ENCODE data around the gene LRRC8E. TPM values are rescaled to one million over a fixed set of nuclear protein-coding genes. Genes with fewer than 3 reads are reported as not detected.
A peak's percentile ranks its signal among the peaks of the same experiment; 100 is the strongest.

Gene LRRC8E
- total and polyA plus RNA-seq, 2 experiments from 2014 or later: 3.3 to 4.5 TPM

DNA sequence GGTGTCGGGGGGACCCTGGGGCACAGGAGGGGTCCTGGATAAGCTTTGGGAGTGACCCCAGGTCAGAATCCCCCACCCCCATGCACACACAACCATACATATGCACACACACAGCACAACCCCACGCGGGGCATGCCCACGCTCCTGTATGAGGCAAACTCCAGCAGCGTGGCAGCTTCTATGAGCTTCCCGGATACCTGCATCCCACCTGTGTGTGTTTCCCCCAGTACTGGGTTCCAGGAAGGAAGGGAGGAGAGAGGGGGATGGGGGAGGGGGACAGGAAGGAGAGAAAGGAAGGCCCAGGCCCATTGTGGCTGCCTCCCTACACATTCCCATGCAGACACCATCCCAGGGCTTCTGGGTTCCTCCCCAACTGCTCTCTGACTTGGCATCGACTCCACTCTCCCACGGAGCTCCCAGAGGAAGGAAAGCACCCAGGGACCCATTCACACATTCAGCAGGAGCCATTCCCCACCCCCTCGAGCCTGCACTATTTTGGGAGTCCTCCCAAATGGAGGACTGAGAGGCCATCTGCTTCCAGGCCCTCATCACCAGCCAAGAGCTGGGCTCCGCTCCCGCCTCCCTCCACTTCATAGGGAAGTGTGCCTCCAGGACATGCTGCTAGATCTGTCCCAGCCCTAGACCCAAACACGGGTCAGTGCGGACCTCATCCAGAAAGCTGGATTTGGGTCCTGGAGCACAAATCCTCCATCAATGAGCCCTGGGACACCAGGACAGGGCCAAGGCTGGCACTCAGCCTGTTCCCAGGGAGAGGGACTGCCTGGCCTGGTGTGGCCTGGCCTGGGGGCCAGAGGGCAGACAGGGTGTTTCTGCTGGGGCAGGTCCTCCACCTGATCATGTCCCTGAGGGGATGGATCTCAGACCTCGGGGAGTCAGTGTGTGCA lies 27.3 kb upstream of the LRRC8E start:
- Histone ChIP-seq H3K4me1 (ENCODE audit: insufficient read depth) (peaks cover 6% of the 10 kb centered on the region), H3K36me3 (replicated peaks; ENCODE audit: insufficient read depth, low read depth) (no peaks in the 10 kb centered on the region), H3K27ac (no peak overlapping the region), H3K4me3 (no peak overlapping the region), H3K9me2 (replicated peaks; ENCODE audit: insufficient read depth) (no peaks in the 10 kb centered on the region), H3K27me3 (peaks cover 10% of the 10 kb centered on the region), H3K9me3 (ENCODE audit: low read depth) (no peaks in the 10 kb centered on the region), H3K4me2 (no peak overlapping the region), H3K79me2 (no peaks in the 10 kb centered on the region), H4K20me1 (ENCODE audit: insufficient read depth, poor library complexity, severe bottlenecking) (no peaks in the 10 kb centered on the region), H2AFZ (no peak overlapping the region)
- DNase-seq (ENCODE audit: low spot score): no peak
- 84% methylated on average over 14 of the region's 14 CpGs for WGBS (ENCODE audit: low lambda C conversion rate, missing lambda C conversion rate)
- TF ChIP-seq EZH2 (IDR thresholded peaks at IDR 0.05; ENCODE audit: borderline replicate concordance) (no peak), EZH2phosphoT487 (IDR thresholded peaks at IDR 0.05; ENCODE audit: low read depth, severe bottlenecking, unreplicated experiment) (no peak)
- TF ChIP-seq, protein P1, sequence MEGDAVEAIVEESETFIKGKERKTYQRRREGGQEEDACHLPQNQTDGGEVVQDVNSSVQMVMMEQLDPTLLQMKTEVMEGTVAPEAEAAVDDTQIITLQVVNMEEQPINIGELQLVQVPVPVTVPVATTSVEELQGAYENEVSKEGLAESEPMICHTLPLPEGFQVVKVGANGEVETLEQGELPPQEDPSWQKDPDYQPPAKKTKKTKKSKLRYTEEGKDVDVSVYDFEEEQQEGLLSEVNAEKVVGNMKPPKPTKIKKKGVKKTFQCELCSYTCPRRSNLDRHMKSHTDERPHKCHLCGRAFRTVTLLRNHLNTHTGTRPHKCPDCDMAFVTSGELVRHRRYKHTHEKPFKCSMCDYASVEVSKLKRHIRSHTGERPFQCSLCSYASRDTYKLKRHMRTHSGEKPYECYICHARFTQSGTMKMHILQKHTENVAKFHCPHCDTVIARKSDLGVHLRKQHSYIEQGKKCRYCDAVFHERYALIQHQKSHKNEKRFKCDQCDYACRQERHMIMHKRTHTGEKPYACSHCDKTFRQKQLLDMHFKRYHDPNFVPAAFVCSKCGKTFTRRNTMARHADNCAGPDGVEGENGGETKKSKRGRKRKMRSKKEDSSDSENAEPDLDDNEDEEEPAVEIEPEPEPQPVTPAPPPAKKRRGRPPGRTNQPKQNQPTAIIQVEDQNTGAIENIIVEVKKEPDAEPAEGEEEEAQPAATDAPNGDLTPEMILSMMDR (IDR thresholded peaks at IDR 0.05; ENCODE audit: poor library complexity): no peak

DNA sequence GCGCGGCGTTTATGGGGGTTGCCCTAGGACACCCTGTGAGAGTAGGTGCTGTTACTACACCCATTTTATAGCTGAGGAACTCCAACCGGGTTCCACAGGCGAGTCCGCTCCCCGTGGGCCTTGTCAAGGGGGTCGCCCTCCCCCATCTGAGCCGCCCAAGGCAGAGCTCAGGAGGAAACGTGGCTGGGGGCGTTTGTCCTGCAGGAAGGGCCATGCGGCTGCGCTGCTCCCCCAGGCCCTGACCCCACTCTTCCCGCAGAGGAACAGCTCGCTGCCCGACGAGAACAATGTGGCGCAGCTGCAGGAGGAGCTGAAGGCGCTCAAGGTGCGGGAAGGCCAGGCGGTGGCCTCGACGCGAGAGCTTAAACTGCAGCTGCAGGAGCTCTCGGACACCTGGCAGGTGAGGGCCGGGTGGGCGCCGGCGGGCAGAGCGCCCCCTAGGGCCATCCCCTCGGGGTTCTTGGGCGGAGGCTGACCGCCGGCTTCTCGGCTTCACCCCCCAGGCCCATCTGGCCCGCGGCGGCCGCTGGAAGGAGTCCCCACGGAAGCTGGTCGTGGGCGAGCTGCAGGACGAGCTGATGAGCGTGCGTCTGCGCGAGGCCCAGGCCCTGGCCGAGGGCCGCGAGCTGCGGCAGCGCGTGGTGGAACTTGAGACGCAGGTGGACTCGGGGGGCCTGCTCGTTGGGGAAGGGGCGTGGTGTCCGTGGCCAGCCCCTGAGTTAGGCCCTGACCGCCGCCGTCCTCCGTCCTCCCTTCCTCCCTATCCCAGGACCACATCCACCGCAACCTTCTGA lies 26.5 kb upstream of the LRRC8E start:
- no peak overlapping the region for H3K27ac ChIP-seq

DNA sequence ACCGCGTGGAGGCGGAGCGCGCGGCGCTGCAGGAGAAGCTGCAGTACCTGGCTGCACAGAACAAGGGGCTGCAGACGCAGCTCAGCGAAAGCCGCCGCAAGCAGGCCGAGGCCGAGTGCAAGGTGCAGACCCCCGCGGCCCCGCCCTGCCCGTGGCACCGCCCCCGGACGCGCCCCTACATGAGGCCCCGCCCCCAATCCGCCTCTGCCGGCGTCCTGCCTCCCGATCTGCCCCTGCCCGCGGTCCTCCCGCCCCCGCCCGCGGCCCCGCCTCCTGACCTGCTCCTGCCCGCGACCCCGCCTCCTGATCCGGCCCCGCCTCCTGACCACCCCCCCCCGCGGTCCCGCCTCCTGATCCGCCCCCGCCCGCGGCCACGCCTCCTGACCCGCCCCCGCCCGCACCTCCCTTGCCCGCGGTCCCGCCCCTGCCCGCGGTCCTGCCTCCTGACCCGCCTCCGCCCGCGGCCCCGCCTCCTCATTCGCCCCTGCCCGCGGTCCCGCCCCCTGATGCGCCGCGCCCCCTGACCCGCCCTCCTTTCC lies 25.8 kb upstream of the LRRC8E start:
- DNase-seq (ENCODE audit: low spot score): peak; percentile 93
- H2AFZ ChIP-seq: no peak overlapping the region
- no peaks in the 10 kb centered on the region for H4K20me1 ChIP-seq (ENCODE audit: insufficient read depth, poor library complexity, severe bottlenecking)
- no peak overlapping the region for H3K27ac ChIP-seq
- peaks cover 10% of the 10 kb centered on the region for H3K27me3 ChIP-seq
- no peaks in the 10 kb centered on the region for H3K36me3 ChIP-seq (replicated peaks; ENCODE audit: insufficient read depth, low read depth)
- H3K79me2 ChIP-seq: no peaks in the 10 kb centered on the region
- TF ChIP-seq EZH2 (IDR thresholded peaks at IDR 0.05; ENCODE audit: borderline replicate concordance): no peak
- H3K4me3 ChIP-seq: no peak overlapping the region
- peaks cover 6% of the 10 kb centered on the region for H3K4me1 ChIP-seq (ENCODE audit: insufficient read depth)
- WGBS (ENCODE audit: low lambda C conversion rate, missing lambda C conversion rate): under 1% methylated on average over 17 of the region's 67 CpGs
- no peaks in the 10 kb centered on the region for H3K9me3 ChIP-seq (ENCODE audit: low read depth)
- H3K9me2 ChIP-seq (replicated peaks; ENCODE audit: insufficient read depth): no peaks in the 10 kb centered on the region
- H3K4me2 ChIP-seq: peak overlapping the region; percentile 90

More for the DNA sequence above, 26.5 kb upstream of the LRRC8E start:
- Histone ChIP-seq H3K36me3 (replicated peaks; ENCODE audit: insufficient read depth, low read depth) (no peaks in the 10 kb centered on the region), H3K9me3 (ENCODE audit: low read depth) (no peaks in the 10 kb centered on the region), H4K20me1 (ENCODE audit: insufficient read depth, poor library complexity, severe bottlenecking) (no peaks in the 10 kb centered on the region), H3K9me2 (replicated peaks; ENCODE audit: insufficient read depth) (no peaks in the 10 kb centered on the region), H3K4me1 (ENCODE audit: insufficient read depth) (peaks cover 6% of the 10 kb centered on the region), H3K79me2 (no peaks in the 10 kb centered on the region), H2AFZ (no peak overlapping the region), H3K4me3 (no peak overlapping the region), H3K27me3 (peaks cover 10% of the 10 kb centered on the region), H3K4me2 (peak overlapping the region; percentile 90)
- TF ChIP-seq, protein P1 (IDR thresholded peaks at IDR 0.05; ENCODE audit: poor library complexity): no peak
- no peak for TF ChIP-seq EZH2 (IDR thresholded peaks at IDR 0.05; ENCODE audit: borderline replicate concordance)
- no peak for TF ChIP-seq EZH2phosphoT487 (IDR thresholded peaks at IDR 0.05; ENCODE audit: low read depth, severe bottlenecking, unreplicated experiment)
- no peak for DNase-seq (ENCODE audit: low spot score)
- 31% methylated on average over 56 of the region's 63 CpGs for WGBS (ENCODE audit: low lambda C conversion rate, missing lambda C conversion rate)
